HG03378 (cell line): ENCODE measurements around the gene ZNF827.
A peak's percentile ranks its signal among the peaks of the same experiment; 100 is the strongest.

Source experiments
- ATAC-seq: cut with Tn5 transposase; IDR thresholded peaks from one replicate; pipeline ENCODE4 v1.9.1; 2021; ENCODE audit warnings: mild to moderate bottlenecking, moderate library complexity; ENCODE audit not compliant: unreplicated experiment

ZNF827 gene

DNA sequence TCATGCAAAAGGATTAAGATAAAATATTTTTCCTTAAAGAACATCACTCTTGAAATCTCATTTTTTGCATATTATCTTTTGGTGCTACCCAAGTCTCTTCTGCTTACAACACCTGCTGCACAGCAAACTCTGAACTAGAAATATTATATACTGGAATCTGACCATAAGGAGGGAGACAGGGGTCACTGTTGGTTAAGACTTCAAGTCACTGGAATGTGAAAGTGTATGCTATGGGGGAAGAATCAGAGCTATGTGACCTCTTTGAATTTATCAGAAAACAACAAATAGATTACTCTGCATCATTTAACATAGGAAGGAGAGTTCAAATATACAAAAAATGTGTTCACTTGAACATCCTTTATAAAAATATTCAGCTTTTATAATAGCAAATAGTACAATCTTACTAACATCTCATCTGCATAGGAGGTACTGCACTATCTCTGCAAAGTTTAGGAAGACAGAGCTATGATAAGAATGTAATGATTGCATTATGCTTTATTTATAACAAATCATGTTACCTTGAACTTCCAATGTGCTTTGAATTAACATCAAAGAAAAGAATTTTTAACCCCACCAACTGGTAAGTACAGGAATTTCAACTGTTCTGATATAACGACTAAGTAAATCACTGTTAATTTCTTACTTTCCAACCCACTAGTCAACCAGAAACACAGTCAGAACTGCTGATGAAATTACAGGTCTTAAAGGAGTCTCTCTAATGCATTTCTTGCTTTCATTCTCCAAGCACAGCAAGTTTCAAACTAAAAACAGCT is 69.8 kb downstream of the ZNF827 start:
- peak; percentile 76 for ATAC-seq

DNA sequence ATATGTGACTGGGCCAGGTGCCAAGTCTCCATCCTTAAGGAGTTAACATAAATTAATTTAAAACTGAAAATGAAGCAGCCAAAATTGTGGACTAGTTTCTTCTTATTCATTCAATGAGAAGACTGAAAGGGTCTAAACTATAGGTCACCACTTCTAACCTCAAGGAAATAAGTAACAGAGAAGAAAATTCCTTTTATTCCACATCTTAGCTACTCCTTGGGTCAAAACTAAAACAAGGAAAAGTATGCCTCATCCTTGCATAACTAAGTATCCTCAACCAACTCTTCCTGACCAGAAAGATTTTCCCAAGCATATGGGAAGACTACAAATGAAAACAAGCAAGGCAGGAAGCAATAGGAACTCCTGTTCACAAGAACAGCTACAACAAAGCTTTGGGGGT is 71.2 kb downstream of the ZNF827 start:
- no peak for ATAC-seq

DNA sequence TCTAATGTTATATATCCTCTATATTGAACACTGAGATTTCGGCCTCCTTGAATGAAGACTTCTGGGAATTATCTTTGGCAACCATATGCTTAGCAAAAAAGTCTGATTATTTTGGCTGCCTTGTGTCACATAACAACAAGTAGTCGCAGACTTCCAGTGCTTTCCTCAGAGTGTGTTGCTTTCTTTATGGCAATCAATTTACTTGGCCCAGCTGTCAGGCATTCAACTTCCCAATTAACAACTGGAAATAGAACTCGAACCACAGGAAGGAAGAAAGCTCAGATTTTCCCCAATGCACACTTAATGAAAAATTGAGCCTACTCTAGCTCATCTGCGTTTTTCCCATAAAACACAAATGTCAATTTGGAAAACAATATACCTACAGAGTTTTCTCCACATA is 71.6 kb downstream of the ZNF827 start:
- no peak for ATAC-seq

DNA sequence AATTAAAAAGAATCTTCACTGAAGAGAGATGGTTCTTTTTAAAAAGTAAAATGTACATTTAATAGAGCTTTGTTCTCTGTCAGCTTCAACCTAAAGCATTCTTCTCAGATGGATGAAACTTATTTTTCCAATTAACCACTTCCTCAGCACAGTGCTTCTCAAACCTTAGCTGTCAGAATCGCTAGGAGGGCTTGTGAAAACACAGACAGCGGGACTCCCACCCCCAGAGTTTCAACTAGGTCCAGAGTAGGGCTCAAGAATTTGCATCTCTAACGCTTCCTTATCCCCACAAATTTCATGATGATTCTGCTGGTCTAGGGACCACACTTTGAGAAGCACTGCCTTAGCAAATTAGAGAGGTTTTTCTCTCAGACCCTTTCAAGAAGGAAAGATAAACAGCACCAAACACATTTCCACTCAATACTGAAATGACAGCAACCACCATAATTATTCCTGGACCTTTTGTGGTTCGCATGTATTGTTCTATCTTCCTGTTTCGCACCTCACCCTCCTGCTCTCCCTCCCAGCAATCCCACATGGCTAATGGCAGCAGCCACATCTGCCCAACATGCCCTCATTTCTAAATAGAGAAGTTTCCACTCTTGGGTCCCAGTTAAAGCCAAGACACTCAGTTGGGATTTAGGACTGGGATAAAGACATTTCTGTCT is 73.2 kb downstream of the ZNF827 start:
- ATAC-seq, result no peak

DNA sequence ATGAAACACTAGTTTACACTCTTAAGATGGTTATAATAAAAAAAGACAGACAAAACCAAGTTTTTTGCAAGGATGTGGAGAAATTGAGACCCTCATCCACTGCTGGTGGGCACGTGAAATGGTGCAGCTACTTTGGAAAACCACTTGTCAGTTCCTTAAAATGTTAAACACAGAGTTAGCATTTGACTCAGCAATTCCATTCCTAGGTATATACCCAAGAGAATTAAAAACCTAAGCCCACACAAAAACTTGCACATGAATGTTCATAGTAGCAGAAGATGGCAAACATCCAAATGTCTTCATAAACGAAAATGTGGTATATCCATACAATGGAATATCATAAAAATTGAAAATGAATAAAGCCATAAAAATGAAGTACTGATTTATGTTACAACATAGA is 75.4 kb downstream of the ZNF827 start:
- ATAC-seq, result no peak

DNA sequence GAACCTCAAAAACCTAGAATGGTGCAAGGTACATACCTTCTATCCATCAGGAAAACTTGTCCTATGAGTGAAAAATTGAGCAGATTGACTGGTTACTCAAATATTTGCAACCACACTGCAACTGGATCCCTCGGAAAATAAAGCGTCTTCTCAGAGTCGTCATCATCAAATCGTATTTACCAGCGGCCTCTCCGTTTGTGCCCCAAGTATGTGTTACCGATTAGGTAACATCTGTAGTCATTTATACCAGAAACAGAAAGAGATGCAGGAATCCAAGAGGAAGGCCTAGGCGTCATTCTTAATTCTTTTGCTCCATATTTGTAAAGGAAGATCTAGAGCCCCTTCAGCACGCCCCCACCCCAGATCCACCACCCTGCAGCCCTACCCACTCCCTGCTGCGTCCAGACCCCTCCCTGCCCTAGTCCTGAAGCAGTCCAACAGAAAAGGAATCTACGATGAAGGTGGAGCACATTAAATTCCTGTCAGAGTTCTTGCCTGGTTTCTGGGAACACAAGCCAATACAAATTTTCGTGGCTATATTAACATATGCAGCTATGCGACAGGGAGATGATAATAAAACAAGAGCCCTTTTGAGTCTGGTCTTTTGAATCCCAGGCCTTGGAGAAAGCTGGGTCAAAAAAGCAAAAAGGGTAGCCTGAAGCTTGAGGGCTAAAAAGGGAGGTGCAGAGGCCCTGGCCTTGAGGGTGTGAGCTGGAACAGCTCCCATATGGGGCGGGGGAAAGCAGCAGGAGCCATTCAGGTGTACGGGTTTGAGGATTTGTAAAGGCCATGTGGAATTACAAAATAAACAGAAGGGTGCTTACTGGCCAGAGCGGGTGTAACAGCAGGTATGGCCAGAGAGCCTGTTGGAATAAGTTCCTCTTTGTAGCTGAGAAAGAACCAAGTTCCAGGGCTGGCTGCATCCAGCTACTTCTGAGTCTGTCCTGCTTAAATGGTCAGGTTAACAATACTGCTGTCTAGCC is 77.0 kb downstream of the ZNF827 start:
- ATAC-seq, result no peak

DNA sequence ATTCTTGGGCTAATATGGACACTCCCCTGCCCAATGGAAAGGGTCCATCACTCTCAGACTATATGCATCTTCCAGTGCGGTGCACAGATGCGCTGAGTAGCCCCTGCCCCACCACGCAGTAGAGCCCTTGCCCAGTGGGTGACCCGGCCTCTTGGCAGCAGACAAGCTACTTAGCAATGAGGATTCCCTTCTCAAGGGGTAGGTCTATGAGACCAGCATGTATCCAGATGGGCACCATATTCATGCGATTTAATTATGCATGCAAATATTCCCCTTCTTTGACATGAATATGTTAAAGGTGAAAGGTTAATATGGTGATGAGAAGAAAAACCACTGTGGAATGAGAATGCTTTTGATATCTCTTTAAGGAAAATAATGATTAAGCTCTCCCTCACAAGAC is 77.7 kb downstream of the ZNF827 start:
- no peak for ATAC-seq

DNA sequence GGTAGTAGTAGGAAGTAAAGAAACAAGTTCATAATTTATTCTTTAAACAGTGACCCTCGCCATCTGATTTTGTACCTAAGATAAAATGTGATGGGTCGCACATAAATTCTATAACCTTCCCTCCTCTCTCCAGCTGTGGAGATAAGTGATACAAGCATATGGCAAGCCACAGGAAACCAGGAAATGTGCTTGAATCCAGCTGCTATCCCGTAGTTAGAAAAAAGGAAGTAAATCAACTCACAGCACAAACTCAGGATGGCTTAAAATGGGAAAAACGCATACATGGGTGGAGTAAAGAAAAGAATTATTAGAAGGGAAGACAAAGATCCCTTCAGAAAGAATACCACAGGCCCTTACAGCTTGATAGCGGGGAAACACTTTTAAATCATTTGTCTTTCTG is 78.2 kb downstream of the ZNF827 start:
- ATAC-seq, result no peak

DNA sequence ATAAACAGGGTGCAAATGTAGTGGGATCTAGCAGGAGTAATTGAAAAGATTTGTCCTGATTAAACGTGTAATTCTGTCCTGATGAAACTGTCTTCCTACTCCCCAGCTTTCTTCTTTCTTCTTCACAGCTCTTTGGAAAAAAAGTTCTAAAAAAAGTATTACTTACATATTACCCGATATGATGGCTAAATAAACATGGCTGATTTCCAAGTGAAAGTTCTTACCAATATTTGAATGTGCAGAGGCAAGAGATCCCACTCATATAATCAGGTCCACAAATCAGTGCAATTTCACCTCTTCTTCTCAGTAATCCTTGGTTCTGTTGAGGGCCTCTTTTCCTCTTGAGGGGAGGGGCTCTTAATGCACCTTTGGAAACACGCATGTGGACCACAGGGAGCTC is 78.7 kb downstream of the ZNF827 start:
- no peak for ATAC-seq

DNA sequence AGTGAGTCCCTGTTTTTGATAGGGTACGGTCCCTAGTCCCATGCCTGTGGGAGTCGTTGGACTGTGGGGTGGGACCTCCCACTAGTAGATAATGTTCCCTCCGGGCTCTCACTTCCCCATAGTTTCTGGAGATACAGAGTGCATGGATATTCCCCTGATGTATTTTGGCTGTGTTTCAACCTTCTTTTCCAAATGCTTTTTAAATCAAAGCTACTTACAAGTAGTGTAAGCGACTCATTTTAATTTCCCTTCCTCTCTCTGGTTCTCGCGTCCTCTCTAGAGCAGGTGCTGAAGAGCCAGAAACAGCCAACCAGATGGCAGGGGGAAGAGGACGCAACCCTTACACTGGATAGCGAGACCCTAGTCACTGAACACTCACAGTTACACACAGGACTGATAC is 79.2 kb downstream of the ZNF827 start:
- ATAC-seq, result no peak

DNA sequence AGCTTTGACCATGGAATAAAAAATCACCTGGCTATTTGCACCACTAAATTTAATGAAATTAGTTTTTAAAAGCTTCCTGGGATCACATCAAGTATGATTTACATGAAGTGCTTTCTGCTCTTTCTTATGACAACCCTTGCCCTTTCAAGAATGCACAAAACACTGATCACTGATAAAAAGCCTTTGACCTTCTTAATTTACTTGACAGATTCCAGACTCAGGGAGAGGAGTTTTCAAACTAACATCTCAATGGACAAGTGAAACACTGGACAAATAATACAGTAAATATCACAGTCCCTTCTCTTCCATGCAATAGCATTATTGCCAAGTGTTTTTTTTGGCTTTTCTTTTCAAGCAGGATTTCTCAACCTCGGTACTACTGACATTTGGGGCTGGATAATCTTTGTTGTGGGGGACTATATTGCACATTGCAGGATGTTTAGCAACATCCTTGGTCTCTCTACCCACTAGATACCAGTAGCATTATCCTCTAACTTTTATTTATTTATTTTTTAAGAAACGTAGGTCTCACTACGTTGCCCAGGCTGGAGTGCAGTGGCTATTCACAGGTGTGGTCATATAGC is 86.3 kb downstream of the ZNF827 start:
- no peak for ATAC-seq

DNA sequence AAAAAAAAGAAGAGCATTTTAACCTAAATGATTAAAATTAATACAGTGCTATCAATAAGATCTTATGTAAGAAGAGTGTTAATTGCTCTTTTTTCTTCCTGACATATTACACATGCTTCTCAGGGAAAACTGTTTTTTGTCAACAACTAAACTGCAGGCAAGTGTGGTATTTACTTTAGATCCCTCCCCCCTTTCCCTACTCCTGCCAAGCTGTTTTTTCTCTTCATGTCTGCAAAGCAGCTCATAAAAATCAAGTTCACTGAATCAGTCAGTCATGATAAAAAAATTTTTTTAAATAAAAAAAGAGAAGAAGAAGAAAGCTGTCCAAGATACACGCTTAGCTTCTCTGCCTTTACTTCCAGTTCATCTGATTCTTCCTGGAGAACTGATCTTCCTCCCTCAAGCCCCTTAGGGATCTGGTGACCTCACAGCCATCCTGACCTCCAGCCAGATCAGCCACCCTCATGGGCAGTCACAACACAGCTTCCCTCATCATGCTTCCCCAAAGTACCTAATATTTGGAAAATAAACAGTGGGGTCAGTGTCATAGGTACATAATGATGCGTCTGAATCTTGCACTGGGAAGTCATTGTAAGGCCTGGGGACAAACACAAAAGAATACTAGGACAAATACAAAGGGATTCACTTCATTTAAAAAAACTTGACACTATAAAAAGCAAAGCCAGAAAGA is 87.0 kb downstream of the ZNF827 start:
- ATAC-seq, result no peak

DNA sequence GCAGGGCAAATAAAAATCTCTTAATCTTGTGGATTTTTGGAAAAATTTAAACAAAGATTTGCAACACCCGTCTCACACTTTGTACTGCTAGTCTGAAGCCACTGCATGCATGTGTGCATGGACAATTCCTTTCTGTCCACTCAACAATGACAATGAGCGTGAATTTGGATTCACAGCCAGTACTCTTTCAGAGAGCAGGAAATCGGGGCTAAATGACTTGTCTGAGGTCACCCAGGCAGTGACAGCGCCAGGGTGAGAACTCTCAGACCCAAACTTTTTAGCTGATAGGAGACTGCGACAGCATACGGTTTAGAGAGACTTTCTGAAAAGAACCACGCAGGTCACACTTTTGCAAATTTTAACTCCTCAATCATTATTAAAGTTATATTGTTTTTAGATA is 90.9 kb downstream of the ZNF827 start:
- no peak for ATAC-seq

DNA sequence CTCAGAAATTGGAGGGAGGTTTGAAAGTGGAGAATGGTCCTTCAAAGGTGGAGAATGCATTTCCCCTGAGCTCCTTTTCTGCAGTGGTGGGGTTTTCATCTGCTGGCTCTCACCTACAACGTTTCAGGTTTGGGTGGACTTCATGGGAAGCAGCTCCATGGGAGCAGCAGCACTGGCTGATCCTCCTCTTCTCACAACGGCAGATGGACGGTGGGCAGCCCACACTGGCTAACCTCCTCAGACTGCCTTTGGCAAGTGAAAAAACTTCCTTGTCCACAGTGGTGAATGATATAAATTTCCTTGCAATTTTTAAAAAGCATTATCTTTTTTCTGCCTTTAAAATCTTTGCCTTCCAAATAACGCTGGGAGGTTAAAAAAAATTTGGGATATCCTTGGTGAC is 93.5 kb downstream of the ZNF827 start:
- ATAC-seq, result no peak

DNA sequence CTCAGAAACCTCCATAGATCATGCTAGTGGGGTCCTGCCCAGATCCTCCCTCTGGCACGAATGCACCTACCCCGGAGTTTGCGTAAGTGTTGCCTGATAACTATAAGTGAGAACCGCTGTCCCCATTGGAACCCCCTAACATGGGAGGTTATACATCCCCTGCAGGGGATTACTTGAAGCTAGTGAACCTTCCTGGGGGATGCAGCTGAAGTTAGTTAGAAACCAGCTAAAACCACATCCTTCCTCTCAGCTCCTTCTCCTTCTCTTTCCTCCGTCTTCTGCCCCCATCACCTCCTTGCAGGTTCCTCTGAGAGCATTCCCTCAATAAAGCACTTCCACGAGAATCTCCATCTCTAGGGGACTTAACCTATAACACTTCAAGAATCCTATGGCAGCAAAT is 95.0 kb downstream of the ZNF827 start:
- no peak for ATAC-seq

DNA sequence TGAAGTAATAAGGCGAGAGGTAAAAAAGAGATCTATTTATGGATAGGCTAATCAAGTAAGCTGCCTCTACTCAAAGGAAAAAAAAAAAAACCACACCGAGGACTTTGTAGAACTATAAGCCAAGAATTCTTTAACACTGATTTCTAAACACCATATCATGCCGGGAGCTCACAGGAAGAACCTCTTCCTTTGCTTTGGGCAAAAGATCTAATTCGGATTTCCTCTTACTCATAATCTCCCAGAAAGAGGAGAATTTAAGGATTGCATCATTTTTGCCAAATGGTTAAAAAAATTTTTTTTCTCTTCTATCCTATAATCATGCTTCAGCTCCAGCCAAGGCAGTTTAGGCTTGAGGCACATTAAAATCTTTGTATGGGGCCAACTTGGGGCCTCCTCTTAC is 95.5 kb downstream of the ZNF827 start:
- no peak for ATAC-seq

DNA sequence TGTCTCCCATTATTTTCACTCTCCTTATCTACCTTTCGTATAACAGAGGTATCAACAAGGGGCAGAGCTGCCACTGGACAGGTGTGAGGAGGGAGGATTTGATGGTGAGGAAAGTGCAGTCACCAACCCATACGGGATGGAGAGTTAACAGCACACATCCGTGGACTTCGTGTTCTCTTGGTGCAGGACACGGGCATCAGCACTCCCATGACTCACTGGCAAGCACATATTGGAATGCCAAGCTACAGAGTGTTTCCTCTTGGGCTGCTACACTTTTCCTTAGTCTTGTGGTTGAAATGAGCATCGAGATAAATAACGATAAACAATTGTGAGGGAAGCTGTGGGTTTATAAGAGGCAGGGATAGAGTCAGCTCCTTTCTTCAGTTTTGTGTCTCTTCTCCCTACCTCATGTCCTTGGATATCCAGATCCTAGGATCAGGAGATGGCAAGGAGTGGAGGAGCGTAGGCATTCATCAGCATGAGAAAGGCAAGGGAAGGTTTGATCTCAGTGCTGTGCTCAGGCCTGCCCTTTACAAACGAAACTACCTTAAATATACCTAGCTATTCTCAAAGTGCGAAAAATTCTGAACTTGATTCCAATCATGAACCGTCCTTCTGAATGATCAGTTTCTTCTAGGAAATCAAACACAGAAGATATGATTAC is 96.3 kb downstream of the ZNF827 start:
- ATAC-seq, result no peak

DNA sequence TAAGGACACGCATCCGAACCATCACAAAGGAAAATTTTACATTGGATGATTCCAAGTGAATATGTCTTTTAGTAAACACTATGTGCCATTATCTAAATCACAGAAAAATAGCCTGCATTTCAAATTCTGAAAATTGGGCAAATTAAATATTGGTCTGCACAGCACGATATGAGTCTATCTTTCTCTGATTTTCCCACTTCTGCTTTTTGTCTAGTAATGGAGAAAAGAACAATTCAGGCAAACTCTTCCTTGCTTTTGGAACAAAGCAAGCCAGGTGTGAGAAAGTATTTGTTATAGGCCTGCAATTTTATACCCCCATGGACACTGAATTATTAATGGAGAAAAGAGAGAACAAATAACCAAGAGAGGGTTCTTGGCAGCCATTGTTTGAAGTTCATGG is 97.8 kb downstream of the ZNF827 start:
- no peak for ATAC-seq

DNA sequence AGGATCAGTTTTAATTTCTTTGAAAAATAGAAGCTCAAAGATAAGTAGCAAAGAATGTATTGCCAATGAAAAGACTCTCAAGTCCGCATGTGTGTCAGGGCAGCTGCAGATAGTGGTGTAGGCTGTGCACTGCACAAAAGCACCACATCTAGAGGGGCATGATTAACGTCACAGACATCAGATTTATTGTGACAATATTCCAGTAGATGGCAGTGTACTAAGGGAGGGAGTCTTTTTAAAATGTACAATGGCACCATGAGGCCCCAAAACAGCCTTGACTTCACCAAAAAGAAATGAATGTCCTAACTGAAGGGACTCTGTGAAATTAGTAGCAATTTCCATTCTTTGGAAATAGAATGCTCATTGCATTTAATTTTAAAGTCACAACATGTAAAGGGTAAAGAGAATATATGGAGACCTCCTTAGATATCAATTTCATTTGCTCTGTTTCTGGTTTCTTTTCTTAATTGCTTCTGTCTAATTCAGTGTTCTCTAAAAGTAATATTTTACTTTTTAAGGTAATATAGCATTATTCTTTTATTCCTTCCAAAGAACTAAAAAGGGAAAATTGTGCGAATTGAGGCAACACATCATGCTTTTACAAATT is 98.4 kb downstream of the ZNF827 start:
- peak; percentile 98 for ATAC-seq

DNA sequence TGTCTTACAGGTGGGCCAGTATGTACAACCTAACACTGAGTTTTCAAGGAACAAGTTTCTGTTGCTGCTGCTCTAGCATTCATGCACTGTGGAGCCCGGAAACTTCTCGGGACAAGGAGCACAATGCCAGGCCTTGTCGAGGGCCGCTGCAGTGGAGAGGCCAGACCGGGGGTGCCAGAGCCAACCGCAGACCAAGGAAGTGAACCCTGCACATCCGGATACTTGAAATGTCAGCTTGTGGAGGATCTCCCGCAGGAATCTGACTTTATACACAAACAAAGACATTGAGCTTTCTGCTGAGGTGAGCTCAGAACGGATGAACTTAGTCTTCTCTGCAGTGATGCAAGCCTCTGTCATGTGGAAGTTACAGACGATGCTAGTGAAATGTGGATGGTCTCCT is 99.5 kb downstream of the ZNF827 start:
- ATAC-seq, result no peak
